ENCODE measurements around the gene ETDA. TPM values are rescaled to one million over a fixed set of nuclear protein-coding genes. Genes with fewer than 3 reads are reported as not detected.

Gene ETDA
- total and polyA plus RNA-seq, 2 experiments from 2014 or later: not detected

DNA sequence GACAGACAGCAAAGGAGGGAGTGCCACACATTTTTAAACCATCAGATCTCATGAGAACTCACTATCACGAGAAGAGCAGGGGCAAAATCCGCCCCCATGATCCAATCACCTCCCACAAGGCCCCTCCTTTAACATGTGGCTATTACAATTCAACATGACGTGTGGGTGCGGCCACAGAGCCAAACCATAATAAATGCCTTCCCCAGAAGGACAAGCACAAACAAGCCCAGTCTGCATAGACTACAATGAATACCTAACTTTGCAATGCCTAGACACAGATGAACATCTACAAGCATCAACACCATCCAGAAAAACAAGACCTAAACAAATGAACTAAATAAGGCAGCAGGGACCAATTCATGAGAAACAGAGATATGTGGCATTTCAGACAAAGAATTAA lies 12.3 kb downstream of the ETDA start:
- Histone ChIP-seq H3K79me2 (replicated peaks; ENCODE audit: insufficient read depth) (no peaks in the 10 kb centered on the region), H3K27me3 (ENCODE audit: insufficient read depth) (no peaks in the 10 kb centered on the region), H3K4me3 (no peak overlapping the region), H3K4me1 (ENCODE audit: insufficient read depth) (no peaks in the 10 kb centered on the region), H3K36me3 (ENCODE audit: insufficient read depth) (no peaks in the 10 kb centered on the region), H3K27ac (ENCODE audit: low read depth) (no peak overlapping the region), H3K9me2 (ENCODE audit: insufficient read depth) (no peaks in the 10 kb centered on the region), H4K20me1 (replicated peaks; ENCODE audit: insufficient read depth) (no peaks in the 10 kb centered on the region), H3K4me2 (no peak overlapping the region), H3F3A (replicated peaks; ENCODE audit: low read depth) (no peaks in the 10 kb centered on the region), H2AFZ (no peak overlapping the region)
- H3K27me3 Mint-ChIP-seq (ENCODE audit: insufficient read depth, low read depth, poor library complexity): peaks cover 5% of the 10 kb centered on the region
- TF ChIP-seq, protein P1, sequence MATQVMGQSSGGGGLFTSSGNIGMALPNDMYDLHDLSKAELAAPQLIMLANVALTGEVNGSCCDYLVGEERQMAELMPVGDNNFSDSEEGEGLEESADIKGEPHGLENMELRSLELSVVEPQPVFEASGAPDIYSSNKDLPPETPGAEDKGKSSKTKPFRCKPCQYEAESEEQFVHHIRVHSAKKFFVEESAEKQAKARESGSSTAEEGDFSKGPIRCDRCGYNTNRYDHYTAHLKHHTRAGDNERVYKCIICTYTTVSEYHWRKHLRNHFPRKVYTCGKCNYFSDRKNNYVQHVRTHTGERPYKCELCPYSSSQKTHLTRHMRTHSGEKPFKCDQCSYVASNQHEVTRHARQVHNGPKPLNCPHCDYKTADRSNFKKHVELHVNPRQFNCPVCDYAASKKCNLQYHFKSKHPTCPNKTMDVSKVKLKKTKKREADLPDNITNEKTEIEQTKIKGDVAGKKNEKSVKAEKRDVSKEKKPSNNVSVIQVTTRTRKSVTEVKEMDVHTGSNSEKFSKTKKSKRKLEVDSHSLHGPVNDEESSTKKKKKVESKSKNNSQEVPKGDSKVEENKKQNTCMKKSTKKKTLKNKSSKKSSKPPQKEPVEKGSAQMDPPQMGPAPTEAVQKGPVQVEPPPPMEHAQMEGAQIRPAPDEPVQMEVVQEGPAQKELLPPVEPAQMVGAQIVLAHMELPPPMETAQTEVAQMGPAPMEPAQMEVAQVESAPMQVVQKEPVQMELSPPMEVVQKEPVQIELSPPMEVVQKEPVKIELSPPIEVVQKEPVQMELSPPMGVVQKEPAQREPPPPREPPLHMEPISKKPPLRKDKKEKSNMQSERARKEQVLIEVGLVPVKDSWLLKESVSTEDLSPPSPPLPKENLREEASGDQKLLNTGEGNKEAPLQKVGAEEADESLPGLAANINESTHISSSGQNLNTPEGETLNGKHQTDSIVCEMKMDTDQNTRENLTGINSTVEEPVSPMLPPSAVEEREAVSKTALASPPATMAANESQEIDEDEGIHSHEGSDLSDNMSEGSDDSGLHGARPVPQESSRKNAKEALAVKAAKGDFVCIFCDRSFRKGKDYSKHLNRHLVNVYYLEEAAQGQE (IDR thresholded peaks at IDR 0.05; ENCODE audit: unreplicated experiment): no peak
- no peak for TF ChIP-seq NANOG (IDR thresholded peaks at IDR 0.05; ENCODE audit: borderline replicate concordance)
- TF ChIP-seq, protein P2, sequence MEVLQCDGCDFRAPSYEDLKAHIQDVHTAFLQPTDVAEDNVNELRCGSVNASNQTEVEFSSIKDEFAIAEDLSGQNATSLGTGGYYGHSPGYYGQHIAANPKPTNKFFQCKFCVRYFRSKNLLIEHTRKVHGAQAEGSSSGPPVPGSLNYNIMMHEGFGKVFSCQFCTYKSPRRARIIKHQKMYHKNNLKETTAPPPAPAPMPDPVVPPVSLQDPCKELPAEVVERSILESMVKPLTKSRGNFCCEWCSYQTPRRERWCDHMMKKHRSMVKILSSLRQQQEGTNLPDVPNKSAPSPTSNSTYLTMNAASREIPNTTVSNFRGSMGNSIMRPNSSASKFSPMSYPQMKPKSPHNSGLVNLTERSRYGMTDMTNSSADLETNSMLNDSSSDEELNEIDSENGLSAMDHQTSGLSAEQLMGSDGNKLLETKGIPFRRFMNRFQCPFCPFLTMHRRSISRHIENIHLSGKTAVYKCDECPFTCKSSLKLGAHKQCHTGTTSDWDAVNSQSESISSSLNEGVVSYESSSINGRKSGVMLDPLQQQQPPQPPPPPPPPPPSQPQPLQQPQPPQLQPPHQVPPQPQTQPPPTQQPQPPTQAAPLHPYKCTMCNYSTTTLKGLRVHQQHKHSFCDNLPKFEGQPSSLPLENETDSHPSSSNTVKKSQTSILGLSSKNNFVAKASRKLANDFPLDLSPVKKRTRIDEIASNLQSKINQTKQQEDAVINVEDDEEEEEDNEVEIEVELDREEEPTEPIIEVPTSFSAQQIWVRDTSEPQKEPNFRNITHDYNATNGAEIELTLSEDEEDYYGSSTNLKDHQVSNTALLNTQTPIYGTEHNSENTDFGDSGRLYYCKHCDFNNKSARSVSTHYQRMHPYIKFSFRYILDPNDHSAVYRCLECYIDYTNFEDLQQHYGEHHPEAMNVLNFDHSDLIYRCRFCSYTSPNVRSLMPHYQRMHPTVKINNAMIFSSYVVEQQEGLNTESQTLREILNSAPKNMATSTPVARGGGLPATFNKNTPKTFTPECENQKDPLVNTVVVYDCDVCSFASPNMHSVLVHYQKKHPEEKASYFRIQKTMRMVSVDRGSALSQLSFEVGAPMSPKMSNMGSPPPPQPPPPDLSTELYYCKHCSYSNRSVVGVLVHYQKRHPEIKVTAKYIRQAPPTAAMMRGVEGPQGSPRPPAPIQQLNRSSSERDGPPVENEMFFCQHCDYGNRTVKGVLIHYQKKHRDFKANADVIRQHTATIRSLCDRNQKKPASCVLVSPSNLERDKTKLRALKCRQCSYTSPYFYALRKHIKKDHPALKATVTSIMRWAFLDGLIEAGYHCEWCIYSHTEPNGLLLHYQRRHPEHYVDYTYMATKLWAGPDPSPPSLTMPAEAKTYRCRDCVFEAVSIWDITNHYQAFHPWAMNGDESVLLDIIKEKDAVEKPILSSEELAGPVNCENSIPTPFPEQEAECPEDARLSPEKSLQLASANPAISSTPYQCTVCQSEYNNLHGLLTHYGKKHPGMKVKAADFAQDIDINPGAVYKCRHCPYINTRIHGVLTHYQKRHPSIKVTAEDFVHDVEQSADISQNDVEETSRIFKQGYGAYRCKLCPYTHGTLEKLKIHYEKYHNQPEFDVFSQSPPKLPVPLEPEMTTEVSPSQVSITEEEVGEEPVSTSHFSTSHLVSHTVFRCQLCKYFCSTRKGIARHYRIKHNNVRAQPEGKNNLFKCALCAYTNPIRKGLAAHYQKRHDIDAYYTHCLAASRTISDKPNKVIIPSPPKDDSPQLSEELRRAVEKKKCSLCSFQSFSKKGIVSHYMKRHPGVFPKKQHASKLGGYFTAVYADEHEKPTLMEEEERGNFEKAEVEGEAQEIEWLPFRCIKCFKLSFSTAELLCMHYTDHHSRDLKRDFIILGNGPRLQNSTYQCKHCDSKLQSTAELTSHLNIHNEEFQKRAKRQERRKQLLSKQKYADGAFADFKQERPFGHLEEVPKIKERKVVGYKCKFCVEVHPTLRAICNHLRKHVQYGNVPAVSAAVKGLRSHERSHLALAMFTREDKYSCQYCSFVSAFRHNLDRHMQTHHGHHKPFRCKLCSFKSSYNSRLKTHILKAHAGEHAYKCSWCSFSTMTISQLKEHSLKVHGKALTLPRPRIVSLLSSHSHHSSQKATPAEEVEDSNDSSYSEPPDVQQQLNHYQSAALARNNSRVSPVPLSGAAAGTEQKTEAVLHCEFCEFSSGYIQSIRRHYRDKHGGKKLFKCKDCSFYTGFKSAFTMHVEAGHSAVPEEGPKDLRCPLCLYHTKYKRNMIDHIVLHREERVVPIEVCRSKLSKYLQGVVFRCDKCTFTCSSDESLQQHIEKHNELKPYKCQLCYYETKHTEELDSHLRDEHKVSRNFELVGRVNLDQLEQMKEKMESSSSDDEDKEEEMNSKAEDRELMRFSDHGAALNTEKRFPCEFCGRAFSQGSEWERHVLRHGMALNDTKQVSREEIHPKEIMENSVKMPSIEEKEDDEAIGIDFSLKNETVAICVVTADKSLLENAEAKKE (CRISPR knock-in tag; IDR thresholded peaks at IDR 0.05): no peak
- TF ChIP-seq, protein P3, sequence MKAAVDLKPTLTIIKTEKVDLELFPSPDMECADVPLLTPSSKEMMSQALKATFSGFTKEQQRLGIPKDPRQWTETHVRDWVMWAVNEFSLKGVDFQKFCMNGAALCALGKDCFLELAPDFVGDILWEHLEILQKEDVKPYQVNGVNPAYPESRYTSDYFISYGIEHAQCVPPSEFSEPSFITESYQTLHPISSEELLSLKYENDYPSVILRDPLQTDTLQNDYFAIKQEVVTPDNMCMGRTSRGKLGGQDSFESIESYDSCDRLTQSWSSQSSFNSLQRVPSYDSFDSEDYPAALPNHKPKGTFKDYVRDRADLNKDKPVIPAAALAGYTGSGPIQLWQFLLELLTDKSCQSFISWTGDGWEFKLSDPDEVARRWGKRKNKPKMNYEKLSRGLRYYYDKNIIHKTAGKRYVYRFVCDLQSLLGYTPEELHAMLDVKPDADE (IDR thresholded peaks at IDR 0.05): no peak
- no peak for TF ChIP-seq EZH2phosphoT487 (IDR thresholded peaks at IDR 0.05; ENCODE audit: unreplicated experiment)
- no peak for TF ChIP-seq EZH2 (IDR thresholded peaks at IDR 0.05; ENCODE audit: low read depth, unreplicated experiment)
- TF ChIP-seq, protein P4, sequence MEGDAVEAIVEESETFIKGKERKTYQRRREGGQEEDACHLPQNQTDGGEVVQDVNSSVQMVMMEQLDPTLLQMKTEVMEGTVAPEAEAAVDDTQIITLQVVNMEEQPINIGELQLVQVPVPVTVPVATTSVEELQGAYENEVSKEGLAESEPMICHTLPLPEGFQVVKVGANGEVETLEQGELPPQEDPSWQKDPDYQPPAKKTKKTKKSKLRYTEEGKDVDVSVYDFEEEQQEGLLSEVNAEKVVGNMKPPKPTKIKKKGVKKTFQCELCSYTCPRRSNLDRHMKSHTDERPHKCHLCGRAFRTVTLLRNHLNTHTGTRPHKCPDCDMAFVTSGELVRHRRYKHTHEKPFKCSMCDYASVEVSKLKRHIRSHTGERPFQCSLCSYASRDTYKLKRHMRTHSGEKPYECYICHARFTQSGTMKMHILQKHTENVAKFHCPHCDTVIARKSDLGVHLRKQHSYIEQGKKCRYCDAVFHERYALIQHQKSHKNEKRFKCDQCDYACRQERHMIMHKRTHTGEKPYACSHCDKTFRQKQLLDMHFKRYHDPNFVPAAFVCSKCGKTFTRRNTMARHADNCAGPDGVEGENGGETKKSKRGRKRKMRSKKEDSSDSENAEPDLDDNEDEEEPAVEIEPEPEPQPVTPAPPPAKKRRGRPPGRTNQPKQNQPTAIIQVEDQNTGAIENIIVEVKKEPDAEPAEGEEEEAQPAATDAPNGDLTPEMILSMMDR (conservative IDR thresholded peaks at IDR 0.05; ENCODE audit: low read depth in 2 of 2): no peak
- no peak for TF ChIP-seq ZNF331 (CRISPR knock-in tag; IDR thresholded peaks at IDR 0.05; ENCODE audit: low read depth)
- no peak for TF ChIP-seq ZNF114 (CRISPR knock-in tag; IDR thresholded peaks at IDR 0.05)
- no peak for TF ChIP-seq CREB1 (CRISPR knock-in tag; IDR thresholded peaks at IDR 0.05; ENCODE audit: low read depth)
- no peak for TF ChIP-seq STAT1 (IDR thresholded peaks at IDR 0.05; ENCODE audit: unreplicated experiment)
- no peak for TF ChIP-seq POLR2AphosphoS5 (IDR thresholded peaks at IDR 0.05; ENCODE audit: low read depth)
- TF ChIP-seq JUNB (IDR thresholded peaks at IDR 0.05; ENCODE audit: unreplicated experiment): no peak
- H3K27ac Mint-ChIP-seq: no peak overlapping the region
- peaks cover 11% of the 10 kb centered on the region for H3K9me3 Mint-ChIP-seq
- DNase-seq (ENCODE audit: low spot score) (no peak), ATAC-seq (no peak)
- H3K4me1 Mint-ChIP-seq: no peaks in the 10 kb centered on the region
- no peaks in the 10 kb centered on the region; the same call in 2 of the 3 replicates for H3K36me3 Mint-ChIP-seq (ENCODE audit: low read depth)
- H3K4me3 Mint-ChIP-seq: no peak overlapping the region

Measured in GM23338 (cell line).